H9 (cell line): ENCODE results near the gene PIBF1. TPM values are rescaled to one million over a fixed set of nuclear protein-coding genes. Genes with fewer than 3 reads are reported as not detected.

Experiments used
- DNase-seq: peaks from one replicate; pipeline ENCODE4 v3.0.0-alpha.2; 2017
- H2AFZ ChIP-seq: one replicate; pipeline ENCODE4 v1.6.1; 2013; ENCODE audit warnings: mild to moderate bottlenecking, low read length, control low read depth, moderate library complexity
- H2AK5ac ChIP-seq: 2 replicates; pipeline ENCODE4 v1.6.1; 2013; ENCODE audit warnings: low read length, control low read depth, mixed read lengths; ENCODE audit not compliant: insufficient read length
- H2BK120ac ChIP-seq: one replicate; pipeline ENCODE4 v1.6.1; 2013; ENCODE audit warnings: low read depth, mild to moderate bottlenecking, low read length, control low read depth, inconsistent platforms; ENCODE audit not compliant: poor library complexity, severe bottlenecking
- H2BK12ac ChIP-seq: 2 replicates; pipeline ENCODE4 v1.6.1; 2013; ENCODE audit warnings: low read length, control low read depth, mixed read lengths, low read depth; ENCODE audit not compliant: insufficient read length
- H2BK15ac ChIP-seq: 2 replicates; pipeline ENCODE4 v1.6.1; 2013; ENCODE audit warnings: low read depth, low read length, control low read depth
- H2BK20ac ChIP-seq: one replicate; pipeline ENCODE4 v1.6.1; 2013; ENCODE audit warnings: low read depth, mild to moderate bottlenecking, low read length, control low read depth, inconsistent platforms; ENCODE audit not compliant: poor library complexity, severe bottlenecking
- H2BK5ac ChIP-seq: 2 replicates; pipeline ENCODE4 v1.6.1; 2013; ENCODE audit warnings: low read length, control low read depth, mixed read lengths; ENCODE audit not compliant: insufficient read length
- H3K14ac ChIP-seq: 2 replicates; pipeline ENCODE4 v1.6.1; 2013; ENCODE audit warnings: low read length, control low read depth; ENCODE audit not compliant: insufficient read depth
- H3K18ac ChIP-seq: 2 replicates; pipeline ENCODE4 v1.6.1; 2013; ENCODE audit warnings: low read depth, mild to moderate bottlenecking, mixed read lengths, low read length, control low read depth; ENCODE audit not compliant: insufficient read length
- H3K23ac ChIP-seq: 2 replicates; pipeline ENCODE4 v1.6.1; 2013; ENCODE audit warnings: low read length, control low read depth, mixed read lengths, low read depth; ENCODE audit not compliant: insufficient read length
- H3K23me2 ChIP-seq: 2 replicates; pipeline ENCODE4 v1.6.1; 2013; ENCODE audit warnings: low read depth, mild to moderate bottlenecking, mixed read lengths, low read length, control low read depth; ENCODE audit not compliant: insufficient read length, poor library complexity, severe bottlenecking
- H3K27ac ChIP-seq: 2 replicates; pipeline ENCODE4 v1.5.1; 2013; ENCODE audit warnings: low read length, control low read depth, mixed read lengths, low read depth; ENCODE audit not compliant: insufficient read length
- H3K27me3 ChIP-seq: 2 replicates; pipeline ENCODE4 v1.6.1; 2013; ENCODE audit warnings: low read length, control low read depth, inconsistent platforms; ENCODE audit not compliant: insufficient read depth
- H3K4ac ChIP-seq: 2 replicates; pipeline ENCODE4 v1.6.1; 2013; ENCODE audit warnings: low read depth, mild to moderate bottlenecking, control low read depth, inconsistent platforms, low read length, moderate library complexity
- H3K4me1 ChIP-seq: 2 replicates; pipeline ENCODE4 v1.6.1; 2013; ENCODE audit warnings: low read length, control low read depth, inconsistent platforms; ENCODE audit not compliant: insufficient read depth
- H3K4me2 ChIP-seq: 2 replicates; pipeline ENCODE4 v1.6.1; 2013; ENCODE audit warnings: low read length, control low read depth, mixed read lengths; ENCODE audit not compliant: insufficient read length, insufficient read depth
- H3K56ac ChIP-seq: 2 replicates; pipeline ENCODE4 v1.6.1; 2013; ENCODE audit warnings: low read depth, mild to moderate bottlenecking, mixed read lengths, low read length, control low read depth; ENCODE audit not compliant: insufficient read length
- H3K79me1 ChIP-seq: 2 replicates; pipeline ENCODE4 v1.6.1; 2013; ENCODE audit warnings: low read depth, mild to moderate bottlenecking, moderate library complexity, low read length, control low read depth, inconsistent platforms; ENCODE audit not compliant: insufficient read depth, poor library complexity, severe bottlenecking
- H3K79me2 ChIP-seq: 2 replicates; pipeline ENCODE4 v1.6.1; 2013; ENCODE audit warnings: low read length, control low read depth, inconsistent platforms; ENCODE audit not compliant: insufficient read depth
- H3K9ac ChIP-seq: 2 replicates; pipeline ENCODE4 v1.6.1; 2013; ENCODE audit warnings: low read length, control low read depth, mixed read lengths; ENCODE audit not compliant: insufficient read length; ENCODE audit errors: extremely low read depth
- H3K9me3 ChIP-seq: one replicate; pipeline ENCODE4 v1.6.1; 2013; ENCODE audit warnings: low read depth, low read length, inconsistent platforms; ENCODE audit not compliant: control insufficient read depth
- H3T11ph ChIP-seq: one replicate; pipeline ENCODE4 v1.6.1; 2013; ENCODE audit warnings: mild to moderate bottlenecking, low read length, control low read depth, inconsistent platforms
- H4K20me1 ChIP-seq: one replicate; pipeline ENCODE4 v1.6.1; 2013; ENCODE audit not compliant: control insufficient read depth, insufficient read length, insufficient read depth
- H4K5ac ChIP-seq: 2 replicates; pipeline ENCODE4 v1.6.1; 2013; ENCODE audit warnings: low read depth, mild to moderate bottlenecking, mixed read lengths, low read length, control low read depth; ENCODE audit not compliant: insufficient read length
- H4K8ac ChIP-seq: replicated peaks from 2 replicates; pipeline ENCODE4 v1.6.1; 2013; ENCODE audit warnings: low read length, control low read depth, mixed read lengths, low read depth; ENCODE audit not compliant: insufficient read length
- H4K91ac ChIP-seq: 2 replicates; pipeline ENCODE4 v1.6.1; 2013; ENCODE audit warnings: low read depth, mild to moderate bottlenecking, moderate library complexity, mixed read lengths, low read length, control low read depth; ENCODE audit not compliant: insufficient read length
- H3K27ac Mint-ChIP-seq, 3 experiments: 2 replicates in 2 of 3; 3 replicates in 1 of 3; pipeline ENCODE4 v1.8.0; 2020 to 2021; ENCODE audit warnings: mixed read lengths in 3 of 3, mild to moderate bottlenecking in 1 of 3, moderate library complexity in 1 of 3
- H3K27me3 Mint-ChIP-seq: 2 replicates; pipeline ENCODE4 v1.8.0; 2021; ENCODE audit warnings: low read depth, mild to moderate bottlenecking, moderate library complexity, mixed read lengths
- H3K36me3 Mint-ChIP-seq, 3 experiments: 2 replicates in 2 of 3; 3 replicates in 1 of 3; pipeline ENCODE4 v1.8.0; 2020 to 2021; ENCODE audit warnings: low read depth in 3 of 3, mixed read lengths in 3 of 3; ENCODE audit not compliant: insufficient read depth in 1 of 3
- H3K4me1 Mint-ChIP-seq, 2 experiments: 2 replicates each; pipeline ENCODE4 v1.8.0; 2020; ENCODE audit warnings: mixed read lengths in 2 of 2
- H3K4me3 Mint-ChIP-seq, 2 experiments: 2 replicates in 1 of 2; 3 replicates in 1 of 2; pipeline ENCODE4 v1.8.0; 2020 to 2021; ENCODE audit warnings: mild to moderate bottlenecking in 2 of 2, mixed read lengths in 2 of 2, moderate library complexity in 1 of 2
- H3K9me3 Mint-ChIP-seq, 2 experiments: 2 replicates in 1 of 2; 3 replicates in 1 of 2; pipeline ENCODE4 v1.8.0; 2020; ENCODE audit warnings: mild to moderate bottlenecking in 2 of 2, mixed read lengths in 2 of 2, moderate library complexity in 1 of 2
- CTCF ChIP-seq: fragments of 200-600 bp; sonication (generic); conservative IDR thresholded peaks from 3 replicates; pipeline ENCODE4 v1.8.0; 2021; ENCODE audit warnings: antibody characterized with exemption, mild to moderate bottlenecking
- WGBS: extraction: QIAGEN DNeasy Blood & Tissue Kit; methylation state at CpG from one replicate; pipeline ENCODE4 v1.1.7; 2013; ENCODE audit warnings: missing lambda C conversion rate, low lambda C conversion rate, mixed read lengths; ENCODE audit not compliant: insufficient read length; ENCODE audit errors: extremely low coverage; 5-methylcytosine and 5-hydroxymethylcytosine counted together
- total RNA-seq: library from RNA; stranded (reverse); gene quantifications from 2 replicates; pipeline ENCODE4 v1.2.1, GENCODE V29; 2021

Gene PIBF1
- total RNA-seq, 1 experiment from 2014 or later, result 12.7 TPM

GRCh38 chr13:72823724-72824123 is 41.8 kb downstream of the PIBF1 start:
- Histone ChIP-seq H3K79me2 (no peaks in the 10 kb centered on the region), H2AK5ac (no peak overlapping the region), H2BK20ac (no peak overlapping the region), H2BK120ac (no peak overlapping the region), H2BK12ac (no peak overlapping the region), H3T11ph (no peak overlapping the region), H4K5ac (no peak overlapping the region), H3K56ac (no peak overlapping the region), H3K9me3 (no peaks in the 10 kb centered on the region), H4K8ac (no peak overlapping the region), H3K27me3 (no peaks in the 10 kb centered on the region), H3K27ac (no peak overlapping the region), H4K20me1 (no peaks in the 10 kb centered on the region), H3K4me1 (no peaks in the 10 kb centered on the region), H2AFZ (no peak overlapping the region), H3K23me2 (no peaks in the 10 kb centered on the region), H3K4me2 (no peak overlapping the region), H3K79me1 (no peaks in the 10 kb centered on the region), H2BK5ac (no peak overlapping the region), H3K9ac (no peak overlapping the region), H3K23ac (no peak overlapping the region), H3K18ac (no peak overlapping the region), H2BK15ac (no peak overlapping the region), H3K4ac (no peak overlapping the region), H3K14ac (no peak overlapping the region), H4K91ac (no peak overlapping the region)
- no peak overlapping the region for H3K4me3 Mint-ChIP-seq
- no peak for TF ChIP-seq CTCF
- peaks cover 9 to 10% of the 10 kb centered on the region in 2 experiments for H3K4me1 Mint-ChIP-seq
- H3K27ac Mint-ChIP-seq, result no peak overlapping the region
- no peaks in the 10 kb centered on the region for H3K9me3 Mint-ChIP-seq
- peaks cover 10 to 27% (median 10%) of the 10 kb centered on the region in 3 experiments for H3K36me3 Mint-ChIP-seq
- WGBS, result no CpG with 5 or more reads among the region's 3 CpGs
- H3K27me3 Mint-ChIP-seq, result no peaks in the 10 kb centered on the region
- DNase-seq, result no peak
